Measurements from ENCODE around the gene RNF128. TPM values are rescaled to one million over a fixed set of nuclear protein-coding genes. Genes with fewer than 3 reads are reported as not detected.

RNF128 gene, protein sequence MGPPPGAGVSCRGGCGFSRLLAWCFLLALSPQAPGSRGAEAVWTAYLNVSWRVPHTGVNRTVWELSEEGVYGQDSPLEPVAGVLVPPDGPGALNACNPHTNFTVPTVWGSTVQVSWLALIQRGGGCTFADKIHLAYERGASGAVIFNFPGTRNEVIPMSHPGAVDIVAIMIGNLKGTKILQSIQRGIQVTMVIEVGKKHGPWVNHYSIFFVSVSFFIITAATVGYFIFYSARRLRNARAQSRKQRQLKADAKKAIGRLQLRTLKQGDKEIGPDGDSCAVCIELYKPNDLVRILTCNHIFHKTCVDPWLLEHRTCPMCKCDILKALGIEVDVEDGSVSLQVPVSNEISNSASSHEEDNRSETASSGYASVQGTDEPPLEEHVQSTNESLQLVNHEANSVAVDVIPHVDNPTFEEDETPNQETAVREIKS
- total RNA-seq: 1.3 TPM

DNA sequence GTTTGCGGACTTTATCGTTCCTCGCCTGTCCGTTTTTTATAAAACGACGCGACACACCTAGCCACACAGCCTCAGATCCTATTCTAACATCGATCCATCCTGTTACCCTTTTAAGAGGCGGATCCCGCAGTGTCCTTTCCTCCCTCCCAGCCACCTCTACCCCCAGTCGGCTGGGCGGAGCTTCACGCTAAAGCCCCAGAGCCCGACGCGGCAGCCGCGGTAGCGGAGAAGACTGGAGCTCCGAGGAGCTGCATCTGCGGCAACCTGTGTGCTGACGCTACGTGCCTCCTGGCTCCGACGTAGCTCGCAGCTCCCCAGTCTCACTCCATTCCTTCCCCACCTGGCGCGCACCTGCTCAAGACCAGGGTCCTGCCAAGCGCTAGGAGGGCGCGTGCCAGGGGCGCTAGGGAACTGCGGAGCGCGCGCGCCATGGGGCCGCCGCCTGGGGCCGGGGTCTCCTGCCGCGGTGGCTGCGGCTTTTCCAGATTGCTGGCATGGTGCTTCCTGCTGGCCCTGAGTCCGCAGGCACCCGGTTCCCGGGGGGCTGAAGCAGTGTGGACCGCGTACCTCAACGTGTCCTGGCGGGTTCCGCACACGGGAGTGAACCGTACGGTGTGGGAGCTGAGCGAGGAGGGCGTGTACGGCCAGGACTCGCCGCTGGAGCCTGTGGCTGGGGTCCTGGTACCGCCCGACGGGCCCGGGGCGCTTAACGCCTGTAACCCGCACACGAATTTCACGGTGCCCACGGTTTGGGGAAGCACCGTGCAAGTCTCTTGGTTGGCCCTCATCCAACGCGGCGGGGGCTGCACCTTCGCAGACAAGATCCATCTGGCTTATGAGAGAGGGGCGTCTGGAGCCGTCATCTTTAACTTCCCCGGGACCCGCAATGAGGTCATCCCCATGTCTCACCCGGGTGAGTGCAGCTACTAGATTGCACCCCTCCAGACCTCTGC lies at the start of gene RNF128:
RNF128 (plus strand) TSS at position 217 of the 953 bp plus-strand sequence; CDS start at position 430, 213 bp downstream.

DNA sequence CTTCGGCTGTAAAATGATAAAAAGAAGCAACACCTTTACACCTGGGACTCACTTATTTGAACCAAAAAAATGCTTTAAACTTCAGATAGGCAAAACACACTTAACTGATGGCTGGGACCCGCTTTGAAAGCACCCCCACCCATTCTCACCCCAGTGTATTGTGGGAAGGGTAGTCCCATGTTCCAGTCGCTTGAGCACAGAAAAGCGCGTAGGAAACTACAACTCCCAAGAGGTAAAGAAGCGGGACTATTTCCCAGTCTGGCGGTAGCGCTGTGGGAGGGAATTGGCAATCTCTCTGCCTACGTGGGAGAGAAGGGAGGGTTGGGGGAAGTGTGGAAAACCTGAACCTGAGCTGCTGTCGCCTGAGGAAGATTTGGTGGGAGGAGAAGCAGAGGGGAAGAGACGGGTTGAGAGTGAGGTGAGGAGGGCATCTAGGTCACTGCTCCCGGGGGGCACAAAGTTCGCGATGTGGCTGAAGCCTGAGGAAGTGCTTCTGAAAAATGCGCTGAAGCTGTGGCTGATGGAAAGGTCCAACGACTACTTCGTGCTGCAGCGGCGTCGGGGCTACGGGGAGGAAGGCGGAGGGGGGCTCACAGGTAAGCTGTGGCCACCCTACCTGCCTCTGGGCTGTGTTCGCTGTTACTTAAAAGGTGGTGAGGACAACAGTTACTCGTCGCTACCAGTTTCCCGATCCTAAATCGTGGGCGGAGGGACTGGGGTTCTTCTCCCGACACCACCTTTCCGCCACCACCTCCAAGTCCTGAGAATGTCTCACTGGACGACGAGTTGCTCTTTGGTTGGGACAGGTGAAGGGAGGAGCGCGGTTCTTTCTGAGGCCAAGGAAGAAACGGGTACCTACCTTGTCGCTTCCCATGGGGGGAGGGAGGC lies 76.1 kb downstream of the RNF128 start, which contains the start of gene TBC1D8B:
TBC1D8B (plus strand) TSS at position 286 of the 888 bp plus-strand sequence; CDS start at position 467, 181 bp downstream.

Other genes with a start within 250 kb of the RNF128 start
- 14.1 TPM for gene RADX, start 114.7 kb upstream of the RNF128 start, total RNA-seq
- 1.3 TPM for gene TBC1D8B, start 76.0 kb downstream of the RNF128 start, total RNA-seq
- gene RIPPLY1, start 176.6 kb downstream of the RNF128 start, total RNA-seq: not detected
- not detected for gene CLDN2, start 193.7 kb downstream of the RNF128 start, total RNA-seq

Data from parietal lobe (tissue), 1 donor.